ENCODE results near the gene FUCA1.

DNA sequence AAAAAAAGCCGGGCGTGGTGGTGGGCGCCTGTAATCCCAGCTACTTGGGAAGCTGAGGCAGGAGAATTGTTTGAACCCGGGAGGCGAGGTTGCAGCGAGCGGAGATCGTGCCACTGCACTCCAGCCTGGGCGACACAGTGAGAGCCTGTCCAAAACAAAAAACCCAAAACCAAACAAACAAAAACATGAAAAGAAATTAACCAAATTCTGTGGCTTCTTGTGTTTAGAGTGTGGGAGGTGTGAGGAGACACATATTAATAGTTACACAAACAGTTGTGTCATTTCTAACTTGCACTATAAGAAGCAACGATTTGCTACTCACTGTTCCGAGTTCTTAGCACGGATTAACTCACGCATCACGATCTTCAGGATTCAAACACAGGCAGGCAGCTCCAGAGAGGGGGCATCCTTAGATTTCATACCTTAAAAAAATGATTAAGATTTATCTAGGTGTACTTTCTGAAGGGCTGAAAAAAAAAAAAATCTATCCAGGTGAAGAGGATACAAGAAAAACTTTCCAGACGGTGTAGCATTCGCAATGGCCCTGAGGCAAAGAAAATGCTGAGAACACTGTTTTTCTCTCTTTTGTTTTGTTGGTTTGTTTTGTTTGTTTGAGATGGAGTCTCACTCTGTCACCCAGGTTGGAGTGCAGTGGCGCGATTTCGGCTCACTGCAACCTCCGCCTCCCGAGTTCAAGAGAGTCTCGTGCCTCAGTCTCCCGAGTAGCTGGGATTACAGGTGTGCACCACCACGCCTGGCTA lies 42.1 kb downstream of the FUCA1 start:
- no peak for TF ChIP-seq GTF2F1 (IDR thresholded peaks at IDR 0.05; ENCODE audit: borderline replicate concordance, low read depth, low read length)
- TF ChIP-seq PHF8 (conservative IDR thresholded peaks at IDR 0.05; ENCODE audit: low read depth, low read length) = no peak
- no peak for TF ChIP-seq POLR2A (IDR thresholded peaks at IDR 0.05; ENCODE audit: control extremely low read depth in 1 of 2, low read depth in 2 of 2, low read length in 2 of 2)
- TF ChIP-seq, protein P1, sequence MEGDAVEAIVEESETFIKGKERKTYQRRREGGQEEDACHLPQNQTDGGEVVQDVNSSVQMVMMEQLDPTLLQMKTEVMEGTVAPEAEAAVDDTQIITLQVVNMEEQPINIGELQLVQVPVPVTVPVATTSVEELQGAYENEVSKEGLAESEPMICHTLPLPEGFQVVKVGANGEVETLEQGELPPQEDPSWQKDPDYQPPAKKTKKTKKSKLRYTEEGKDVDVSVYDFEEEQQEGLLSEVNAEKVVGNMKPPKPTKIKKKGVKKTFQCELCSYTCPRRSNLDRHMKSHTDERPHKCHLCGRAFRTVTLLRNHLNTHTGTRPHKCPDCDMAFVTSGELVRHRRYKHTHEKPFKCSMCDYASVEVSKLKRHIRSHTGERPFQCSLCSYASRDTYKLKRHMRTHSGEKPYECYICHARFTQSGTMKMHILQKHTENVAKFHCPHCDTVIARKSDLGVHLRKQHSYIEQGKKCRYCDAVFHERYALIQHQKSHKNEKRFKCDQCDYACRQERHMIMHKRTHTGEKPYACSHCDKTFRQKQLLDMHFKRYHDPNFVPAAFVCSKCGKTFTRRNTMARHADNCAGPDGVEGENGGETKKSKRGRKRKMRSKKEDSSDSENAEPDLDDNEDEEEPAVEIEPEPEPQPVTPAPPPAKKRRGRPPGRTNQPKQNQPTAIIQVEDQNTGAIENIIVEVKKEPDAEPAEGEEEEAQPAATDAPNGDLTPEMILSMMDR (IDR thresholded peaks at IDR 0.05; ENCODE audit: control extremely low read depth in 1 of 3, insufficient read depth in 1 of 3, low read depth in 1 of 3, low read length in 3 of 3) = no peak
- no peak for TF ChIP-seq RXRA (IDR thresholded peaks at IDR 0.05; ENCODE audit: insufficient read depth, low read depth, low read length)
- no peak for TF ChIP-seq KDM1A (IDR thresholded peaks at IDR 0.05; ENCODE audit: borderline replicate concordance, low read length)

All from H1 (cell line).